H1 (cell line): ENCODE results near the gene THEMIS. TPM values are rescaled to one million over a fixed set of nuclear protein-coding genes. Genes with fewer than 3 reads are reported as not detected.

Source experiments
- CTCF ChIA-PET: fragments of 300-600 bp; sonication (Branson Sonifier 250); formaldehyde crosslinking; loops from one replicate; lab custom pipeline; 2021; ENCODE audit not compliant: partially characterized antibody; lab: Charles Lee
- POLR2A ChIA-PET: fragments of 300-600 bp; sonication (Branson Sonifier 250); formaldehyde crosslinking; loops from one replicate; lab custom pipeline; 2021; ENCODE audit warnings: inconsistent platforms; ENCODE audit not compliant: partially characterized antibody; lab: Charles Lee
- DNase-seq, 2 experiments: peaks; one replicate each; pipeline versions ENCODE4 v3.0.0 to v3.0.0-alpha.2; 2010 to 2022; ENCODE audit warnings: low spot score in 2 of 2, low read depth in 1 of 2, mixed read lengths in 1 of 2
- FAIRE-seq: peaks from 2 replicates; lab custom pipeline; 2011; peaks lifted over from hg19 to GRCh38; lab: Jason Lieb, UNC
- H2AFZ ChIP-seq: 2 replicates; pipeline ENCODE4 v1.8.1; 2012; ENCODE audit warnings: low read length, inconsistent platforms
- H2AK5ac ChIP-seq: 2 replicates; pipeline ENCODE4 v1.6.1; 2013; ENCODE audit warnings: low read depth, low read length
- H2BK120ac ChIP-seq: replicated peaks from 2 replicates; pipeline ENCODE3; 2013; ENCODE audit warnings: low read depth, low read length, inconsistent platforms
- H2BK12ac ChIP-seq: 2 replicates; pipeline ENCODE4 v1.6.1; 2013; ENCODE audit warnings: low read depth, low read length
- H2BK15ac ChIP-seq: 2 replicates; pipeline ENCODE4 v1.6.1; 2013; ENCODE audit warnings: low read length
- H2BK20ac ChIP-seq: 2 replicates; pipeline ENCODE4 v1.6.1; 2013; ENCODE audit warnings: low read length
- H2BK5ac ChIP-seq: 2 replicates; pipeline ENCODE4 v1.6.1; 2013; ENCODE audit warnings: low read depth, low read length
- H3K14ac ChIP-seq: 2 replicates; pipeline ENCODE4 v1.6.1; 2013; ENCODE audit warnings: inconsistent platforms; ENCODE audit not compliant: insufficient read length
- H3K18ac ChIP-seq: 2 replicates; pipeline ENCODE4 v1.6.1; 2013; ENCODE audit warnings: low read length; ENCODE audit errors: extremely low read depth
- H3K23ac ChIP-seq: 2 replicates; pipeline ENCODE4 v1.6.1; 2013; ENCODE audit warnings: inconsistent platforms; ENCODE audit not compliant: insufficient read length
- H3K23me2 ChIP-seq: 2 replicates; pipeline ENCODE4 v1.6.1; 2013; ENCODE audit warnings: low read depth, low read length
- H3K27ac ChIP-seq: 2 replicates; pipeline ENCODE4 v1.6.1; 2011; ENCODE audit warnings: low read depth, low read length, inconsistent platforms
- H3K27me3 ChIP-seq, 4 experiments: replicated peaks in 1 of 4; 1 replicate in 1 of 4; 2 replicates in 3 of 4; pipeline versions ENCODE4 v1.6.1 to v1.8.1; 2011 to 2013; ENCODE audit warnings: low read length in 3 of 4, mild to moderate bottlenecking in 3 of 4, inconsistent platforms in 2 of 4, mixed read lengths in 2 of 4, moderate library complexity in 1 of 4; ENCODE audit not compliant: control insufficient read depth in 3 of 4, insufficient read depth in 3 of 4; ENCODE audit errors: extremely low read depth in 1 of 4
- H3K36me3 ChIP-seq, 4 experiments: 2 replicates each; pipeline versions ENCODE4 v1.6.1 to v1.8.1; 2011 to 2013; ENCODE audit warnings: mild to moderate bottlenecking in 4 of 4, low read length in 3 of 4, moderate library complexity in 2 of 4, control low read depth in 1 of 4, inconsistent platforms in 1 of 4; ENCODE audit not compliant: insufficient read depth in 4 of 4, control insufficient read depth in 2 of 4
- H3K4ac ChIP-seq: replicated peaks from 2 replicates; pipeline ENCODE3; 2013; ENCODE audit warnings: low read length, low read depth, mixed read lengths, inconsistent platforms; ENCODE audit not compliant: insufficient read length
- H3K4me1 ChIP-seq, 4 experiments: replicated peaks in 1 of 4; 1 replicate in 1 of 4; 2 replicates in 3 of 4; pipeline versions ENCODE4 v1.6.1 to v1.8.1; 2011 to 2013; ENCODE audit warnings: low read length in 3 of 4, inconsistent platforms in 2 of 4, mixed read lengths in 1 of 4; ENCODE audit not compliant: insufficient read depth in 4 of 4, control insufficient read depth in 3 of 4
- H3K4me2 ChIP-seq, 2 experiments: 2 replicates each; pipeline versions ENCODE4 v1.6.1 to v1.8.1; 2011 to 2013; ENCODE audit warnings: low read depth in 2 of 2, low read length in 2 of 2, control low read depth in 1 of 2, inconsistent platforms in 1 of 2, mild to moderate bottlenecking in 1 of 2; ENCODE audit not compliant: insufficient read depth in 1 of 2
- H3K4me3 ChIP-seq, 4 experiments: fragments of 200-600, 300-600 bp in 1 of 4; sonication (generic), shearing (Covaris generic), sonication (Bioruptor Twin) in 1 of 4; 2 replicates each; pipeline versions ENCODE4 v1.5.1 to v1.8.1; 2011 to 2016; ENCODE audit warnings: low read length in 4 of 4, low read depth in 3 of 4, control low read depth in 2 of 4, inconsistent platforms in 2 of 4, mild to moderate bottlenecking in 2 of 4, mixed read lengths in 1 of 4, moderate library complexity in 1 of 4; ENCODE audit not compliant: insufficient read depth in 2 of 4; ENCODE audit errors: extremely low read depth in 1 of 4
- H3K56ac ChIP-seq: replicated peaks from 2 replicates; pipeline ENCODE3; 2013; ENCODE audit warnings: low read depth, mild to moderate bottlenecking, mixed read lengths, low read length, inconsistent platforms; ENCODE audit not compliant: insufficient read length
- H3K79me1 ChIP-seq: 2 replicates; pipeline ENCODE4 v1.6.1; 2013; ENCODE audit warnings: low read depth, low read length, control low read depth
- H3K79me2 ChIP-seq, 2 experiments: 2 replicates each; pipeline versions ENCODE4 v1.6.1 to v1.8.1; 2012 to 2013; ENCODE audit warnings: low read length in 2 of 2, mild to moderate bottlenecking in 2 of 2, inconsistent platforms in 1 of 2; ENCODE audit not compliant: insufficient read depth in 2 of 2, control insufficient read depth in 1 of 2
- H3K9ac ChIP-seq, 4 experiments: replicated peaks in 1 of 4; 1 replicate in 1 of 4; 2 replicates in 3 of 4; pipeline versions ENCODE4 v1.6.1 to v1.8.1; 2011 to 2013; ENCODE audit warnings: low read depth in 3 of 4, low read length in 3 of 4, control low read depth in 2 of 4, mild to moderate bottlenecking in 2 of 4, moderate library complexity in 2 of 4, inconsistent platforms in 1 of 4; ENCODE audit errors: extremely low read depth in 1 of 4
- H3K9me3 ChIP-seq, 2 experiments: 2 replicates each; pipeline versions ENCODE4 v1.6.1 to v1.8.1; 2012 to 2013; ENCODE audit warnings: mild to moderate bottlenecking in 2 of 2, moderate library complexity in 2 of 2, control low read depth in 1 of 2, inconsistent platforms in 1 of 2, low read depth in 1 of 2, low read length in 1 of 2, mixed read lengths in 1 of 2; ENCODE audit not compliant: insufficient read depth in 2 of 2
- H4K20me1 ChIP-seq, 2 experiments: replicated peaks in 1 of 2; 2 replicates each; pipeline versions ENCODE3 to v1.8.1; 2011 to 2013; ENCODE audit warnings: inconsistent platforms in 2 of 2, low read length in 2 of 2, mild to moderate bottlenecking in 1 of 2; ENCODE audit not compliant: insufficient read depth in 2 of 2, control insufficient read depth in 1 of 2
- H4K5ac ChIP-seq: 2 replicates; pipeline ENCODE4 v1.6.1; 2013; ENCODE audit warnings: low read length, low read depth, mixed read lengths, inconsistent platforms; ENCODE audit not compliant: insufficient read length
- H4K8ac ChIP-seq: 2 replicates; pipeline ENCODE4 v1.8.0; 2013; ENCODE audit warnings: mild to moderate bottlenecking, moderate library complexity, low read length, inconsistent platforms; ENCODE audit not compliant: insufficient read depth; ENCODE audit errors: extremely low read depth
- H4K91ac ChIP-seq: replicated peaks from 2 replicates; pipeline ENCODE3; 2013; ENCODE audit warnings: low read length, mixed read lengths, inconsistent platforms; ENCODE audit not compliant: insufficient read length
- BACH1 ChIP-seq: IDR thresholded peaks from 2 replicates; pipeline ENCODE4 v1.6.1; 2012; ENCODE audit warnings: low read length, improper control_type of control experiment
- RAD21 ChIP-seq, 2 experiments: IDR thresholded peaks in 1 of 2; conservative IDR thresholded peaks in 1 of 2; 2 replicates each; pipeline ENCODE4 v1.6.1; 2011; ENCODE audit warnings: low read depth in 2 of 2, low read length in 2 of 2, improper control_type of control experiment in 1 of 2, inconsistent platforms in 1 of 2, mild to moderate bottlenecking in 1 of 2, moderate library complexity in 1 of 2
- WGBS, 2 experiments: shearing (Covaris generic) in 1 of 2; methylation state at CpG; one replicate each; pipeline versions ENCODE4 v1.1.6 to v1.1.7; 2013 to 2015; ENCODE audit warnings: low lambda C conversion rate in 2 of 2, mixed read lengths in 2 of 2, inconsistent platforms in 1 of 2, low coverage in 1 of 2, missing lambda C conversion rate in 1 of 2; ENCODE audit not compliant: insufficient replicate concordance in 2 of 2, insufficient coverage in 1 of 2, insufficient read length in 1 of 2; ENCODE audit errors: extremely low coverage in 1 of 2, missing lambda C conversion rate in 1 of 2; 5-methylcytosine and 5-hydroxymethylcytosine counted together
- polyA plus RNA-seq, 7 experiments: library from polyadenylated mRNA; depleted of rRNA in 3 of 7; stranded (reverse) in 5 of 7; unstranded in 2 of 7; fragments of >200 nt in 5 of 7; fragments of 200-250 nt in 2 of 7; gene quantifications; 1 replicate in 5 of 7; 2 replicates in 1 of 7; 4 replicates in 1 of 7; pipeline versions ENCODE4 v1.2.1 to v1.2.3, GENCODE V29; 2011 to 2013; ENCODE audit warnings: missing spikeins in 2 of 7, mixed read lengths in 2 of 7
- total RNA-seq: library from RNA; stranded (reverse); fragmentation: NEBNext Ultra II Directional; extraction: Animal tissue kit (Norgen Biotek cat#: 25700); gene quantifications from 2 replicates; pipeline ENCODE4 v1.2.1, GENCODE V29; 2021

Gene THEMIS
- total and polyA plus RNA-seq, 2 of the 8 experiments (the other 6 are each of a cell fraction or from before 2014, with no cell fraction given), result not detected

DNA sequence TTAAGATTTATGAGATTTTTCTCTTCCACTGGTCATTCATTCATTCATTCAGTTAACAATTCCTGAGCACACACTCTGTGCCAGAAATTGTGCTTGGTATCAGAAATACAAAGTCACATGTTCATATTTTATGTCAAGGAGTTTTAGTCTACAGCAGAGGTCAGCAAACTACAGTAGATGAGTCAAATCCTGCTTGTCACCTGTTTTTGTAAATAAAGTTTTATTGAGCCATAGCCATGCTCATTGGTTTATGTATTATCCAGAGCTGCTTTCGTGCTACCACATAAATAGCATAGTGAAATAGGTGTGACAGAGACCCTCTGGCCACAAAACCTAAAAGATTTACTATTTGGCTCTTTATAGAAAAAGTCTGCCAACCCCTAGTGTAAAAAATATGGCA is 46.8 kb downstream of the THEMIS start:
- no peak overlapping the region for H2BK5ac ChIP-seq
- no peaks in the 10 kb centered on the region for H3K9me3 ChIP-seq
- no peak overlapping the region for H3K14ac ChIP-seq
- no peak overlapping the region for H4K91ac ChIP-seq
- H3K4me1 ChIP-seq, result no peaks in the 10 kb centered on the region
- H2BK15ac ChIP-seq, result no peak overlapping the region
- H2BK20ac ChIP-seq, result no peak overlapping the region
- WGBS, 2 experiments, result 81% methylated on average over 1 of the region's 1 CpG; no CpG with 5 or more reads in 1 of the 2 experiments
- no peak overlapping the region for H4K5ac ChIP-seq
- H3K56ac ChIP-seq, result no peak overlapping the region
- H3K4me2 ChIP-seq, result no peak overlapping the region
- DNase-seq (no peak), FAIRE-seq (no peak)
- no peak overlapping the region for H2AFZ ChIP-seq
- ChIA-PET POLR2A (no interaction called here), CTCF (interaction anchor here (0.5 to 4.2 kb wide), 8 partner anchors 8 to 952 kb away, joined by 3 to 27 read pairs (median 10); partner anchors contain the start of gene PTPRK)
- no peak overlapping the region for H2AK5ac ChIP-seq
- no peak overlapping the region for H2BK12ac ChIP-seq
- no peak overlapping the region for H4K8ac ChIP-seq
- no peak for TF ChIP-seq BACH1
- peak; percentile 49 to 54; a peak in 3 of 4 replicates for TF ChIP-seq RAD21 (IDR thresholded peaks at IDR 0.05 in 1 of 2, conservative IDR thresholded peaks at IDR 0.05 in 1 of 2; ENCODE audit: low read depth in 2 of 2, low read length in 2 of 2)
- H3K23me2 ChIP-seq, result no peaks in the 10 kb centered on the region
- H3K27ac ChIP-seq, result no peak overlapping the region
- no peaks in the 10 kb centered on the region for H4K20me1 ChIP-seq
- no peak overlapping the region for H3K9ac ChIP-seq
- H3K36me3 ChIP-seq, result no peaks in the 10 kb centered on the region
- no peaks in the 10 kb centered on the region for H3K79me2 ChIP-seq
- no peak overlapping the region for H3K23ac ChIP-seq
- no peaks in the 10 kb centered on the region for H3K79me1 ChIP-seq
- H3K4me3 ChIP-seq, result no peak overlapping the region
- H2BK120ac ChIP-seq, result no peak overlapping the region
- H3K27me3 ChIP-seq, result no peaks in the 10 kb centered on the region
- H3K18ac ChIP-seq, result no peak overlapping the region
- no peak overlapping the region for H3K4ac ChIP-seq
